Stimulated activated CD4-positive, alpha-beta T cell treated with anti-CD3 and anti-CD28 coated beads, Interleukin-15, amount 100 ng/mL, for 48 hours (primary cell): ENCODE measurements around the gene DOK1.
"Not testable (repeated sequence)": the region's sequence is repeated elsewhere in the genome, so short reads cannot be mapped to it uniquely, and the experiment has no call there.

Experiments used
- DNase-seq, 2 donors: peaks; one replicate each; pipeline ENCODE4 v3.0.0-alpha.2; 2020; ENCODE audit warnings: low read depth in 2 of 2

Gene DOK1

DNA sequence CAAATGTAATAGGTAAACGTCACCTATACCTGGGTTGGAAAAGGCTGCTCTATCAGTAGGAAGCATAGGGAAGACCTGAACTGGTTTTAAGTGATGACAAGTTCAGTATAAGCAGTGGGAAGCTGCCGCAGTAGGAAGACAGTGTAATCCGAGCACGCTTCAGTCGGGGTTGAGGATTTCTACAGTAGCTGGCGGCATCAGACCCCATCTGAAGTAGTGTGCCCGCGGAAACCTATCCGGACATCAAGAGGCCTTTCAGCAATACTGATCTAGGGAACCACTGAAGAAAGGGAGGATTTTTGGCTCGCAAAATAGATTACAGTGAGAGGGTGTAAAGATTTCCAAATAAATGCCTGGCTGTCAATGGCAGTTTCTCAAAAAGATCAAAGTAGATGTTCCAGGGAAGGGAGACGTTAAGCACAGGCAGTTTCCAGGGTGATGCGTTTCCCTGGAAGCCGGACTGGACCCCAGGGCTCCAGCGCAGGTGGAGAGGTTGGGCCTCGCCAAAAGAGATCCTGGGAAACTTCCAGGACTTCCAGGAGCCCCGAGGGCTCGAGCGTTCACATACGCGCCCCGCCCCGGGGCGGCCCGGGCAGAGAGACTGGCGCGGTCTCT, 6.1 kb upstream of the DOK1 start:
- DNase-seq = no peak

DNA sequence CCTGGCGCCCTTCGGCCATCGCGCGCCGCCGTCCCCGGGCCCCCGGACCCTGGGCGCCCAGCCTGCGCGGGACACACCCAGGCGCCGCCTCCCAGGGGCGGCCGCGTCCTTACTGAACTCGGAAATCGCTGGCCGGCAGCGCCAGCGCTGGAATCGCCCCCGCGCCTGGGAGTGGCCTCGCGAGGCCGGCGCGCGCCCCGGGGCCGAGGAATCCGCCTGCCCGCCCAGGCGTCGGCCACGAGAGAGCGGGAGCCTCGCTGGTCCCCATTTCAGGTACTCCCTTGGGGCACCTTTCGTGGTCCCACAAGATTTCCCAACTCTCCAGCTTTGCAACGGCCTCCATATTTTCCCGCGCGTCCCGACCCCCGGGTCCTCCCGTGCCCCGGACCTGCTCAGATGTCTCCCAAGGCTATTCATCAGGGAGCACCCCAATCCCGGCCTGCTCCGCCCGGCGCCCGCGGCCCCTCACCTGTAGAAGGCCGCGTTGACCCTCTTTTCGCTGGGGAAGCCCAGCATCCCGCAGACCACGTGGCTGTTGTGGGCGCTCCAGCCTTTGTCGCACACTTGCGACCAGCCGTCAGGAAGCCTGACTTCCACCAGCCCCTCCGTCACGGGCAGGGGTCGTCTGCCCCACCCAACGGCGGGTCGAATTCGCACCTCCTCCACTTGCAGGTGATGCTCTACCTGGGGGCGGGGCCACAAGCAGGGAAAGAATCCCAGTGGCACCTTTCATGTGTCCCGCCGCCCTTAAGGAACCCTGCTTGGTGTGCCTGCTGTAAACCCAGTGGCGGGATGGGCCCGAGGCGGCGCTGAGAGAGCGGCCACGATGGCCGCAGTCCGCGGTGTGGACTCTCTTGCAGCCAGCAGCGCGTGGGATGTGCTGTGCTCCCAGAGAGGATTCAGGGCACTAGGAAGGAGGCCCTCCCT, 5.4 kb upstream of the DOK1 start:
- no peak for DNase-seq

DNA sequence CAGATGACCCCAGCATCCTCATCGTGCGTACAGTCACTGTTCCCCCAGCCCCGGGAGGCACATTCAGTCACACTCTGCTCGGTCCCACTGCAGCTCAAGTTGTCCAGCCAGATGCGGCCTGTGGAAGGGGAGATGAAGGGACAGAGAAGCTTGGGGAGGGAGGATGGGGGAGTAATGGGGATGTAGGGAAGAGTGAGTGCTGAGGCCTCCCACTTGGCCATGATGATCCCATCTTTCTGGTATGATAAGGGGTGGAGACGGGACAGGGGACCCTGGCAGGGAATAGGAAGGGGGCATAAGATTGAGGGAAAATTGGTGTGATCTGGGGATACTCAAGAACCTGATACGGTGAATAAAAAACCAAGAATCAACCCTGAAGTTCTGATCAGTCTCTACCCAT, 4.3 kb upstream of the DOK1 start:
- DNase-seq = no peak

DNA sequence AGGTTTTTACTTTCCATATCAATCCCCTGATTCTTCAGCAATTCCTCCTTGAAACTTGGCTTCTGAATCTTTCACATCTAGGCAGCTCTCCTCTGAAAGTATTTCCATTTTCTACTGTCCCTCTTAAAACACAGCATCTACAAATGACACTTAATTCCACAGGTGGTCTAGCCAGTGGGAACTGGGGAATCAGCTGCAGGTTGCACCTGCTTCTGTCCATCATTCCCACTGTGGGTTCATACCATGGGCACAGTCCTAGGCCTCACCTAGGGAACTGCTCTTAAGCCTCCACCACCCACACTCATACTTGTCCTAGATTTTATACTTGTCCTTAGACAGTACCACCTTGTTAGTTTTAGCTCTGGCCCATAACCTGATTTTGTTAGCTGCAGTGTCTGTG, 3.0 kb upstream of the DOK1 start:
- no peak for DNase-seq

DNA sequence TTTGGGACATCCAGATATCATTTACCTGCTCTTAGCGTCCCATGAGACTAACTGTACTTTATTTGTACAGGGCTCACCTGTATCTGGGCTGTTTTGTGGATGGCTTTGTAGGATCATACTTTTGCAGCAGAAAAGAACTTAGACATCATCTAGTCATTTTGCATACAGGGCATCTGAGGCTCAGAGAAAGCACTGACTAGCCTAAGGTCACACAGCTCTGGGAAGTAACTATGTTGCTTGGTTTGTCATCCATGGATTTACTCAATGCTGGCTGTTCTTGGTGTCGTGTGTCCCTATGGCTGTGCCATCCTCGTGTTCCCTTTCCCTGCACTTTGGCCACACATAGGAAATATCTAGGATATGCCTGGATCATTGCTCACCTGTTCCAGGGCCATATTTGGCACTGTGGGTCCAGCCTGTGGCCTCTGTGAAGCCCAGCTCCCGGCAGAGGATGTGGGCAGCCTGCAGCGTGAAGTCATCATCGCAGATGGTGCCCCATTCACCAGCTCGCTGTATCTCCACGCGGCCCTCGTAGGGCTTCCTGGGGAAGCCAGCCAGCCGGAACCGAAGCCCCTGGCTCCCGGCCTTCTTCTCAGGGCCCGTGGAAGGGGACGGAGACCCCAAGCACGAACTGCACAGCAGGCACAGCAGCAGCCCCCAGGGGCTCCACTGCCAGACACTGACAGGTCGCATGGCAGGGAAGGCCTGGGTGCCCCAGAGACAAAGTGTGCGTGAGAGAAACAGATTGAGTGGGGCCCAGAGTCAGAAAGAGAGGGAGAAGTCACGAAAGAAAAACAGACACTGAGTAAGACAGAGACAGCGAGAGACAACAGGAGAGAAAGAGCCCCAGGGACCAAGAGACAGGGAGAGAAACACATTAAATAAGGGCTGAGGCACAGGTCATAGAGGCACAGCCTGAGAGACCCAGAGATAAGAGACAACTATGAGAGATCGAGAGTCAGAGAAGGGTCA, 2.3 kb upstream of the DOK1 start:
- no peak for DNase-seq

DNA sequence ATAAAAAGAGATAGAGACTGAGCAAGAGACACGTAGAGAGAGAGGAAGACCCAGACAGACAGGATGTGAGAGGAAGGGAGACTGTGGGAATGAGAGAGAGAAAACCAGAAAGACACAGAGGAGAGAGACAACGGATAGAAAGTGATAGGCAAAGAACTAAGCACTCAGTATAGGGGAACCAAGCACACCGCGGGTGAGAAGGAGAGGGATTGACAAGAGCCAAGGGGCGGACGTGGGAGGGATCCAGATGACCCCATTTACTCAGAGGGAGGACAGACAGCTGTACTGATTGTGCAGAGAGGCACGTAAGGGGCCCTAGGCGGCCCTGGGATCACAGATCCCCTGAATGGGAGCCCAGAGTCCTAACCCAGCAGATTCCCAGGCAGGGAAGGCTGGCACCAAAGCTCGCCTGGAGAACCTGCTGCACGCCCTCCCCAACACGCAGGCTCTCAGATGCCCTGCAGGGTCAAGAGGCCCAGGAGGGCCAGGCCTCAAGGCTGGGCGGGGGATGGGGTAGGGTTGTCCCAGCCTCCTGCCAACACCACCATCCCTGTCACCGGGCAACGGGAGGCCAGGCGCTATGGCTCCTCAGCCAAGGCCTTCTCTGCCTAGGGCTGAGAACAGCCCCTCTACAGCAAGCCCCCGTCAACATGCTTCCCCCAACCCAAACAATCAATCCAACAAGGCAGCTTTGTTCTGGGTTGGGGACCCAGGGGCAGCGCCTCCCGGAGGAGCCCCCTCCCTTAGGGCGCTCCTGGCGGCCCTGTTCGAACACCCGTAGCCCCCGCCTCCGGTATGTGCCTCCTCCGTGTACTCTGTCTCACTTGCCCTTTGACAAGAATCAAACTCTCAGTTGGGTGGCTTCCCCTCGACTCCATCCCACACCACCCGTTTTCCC, 1.4 kb upstream of the DOK1 start:
- DNase-seq = no peak

DNA sequence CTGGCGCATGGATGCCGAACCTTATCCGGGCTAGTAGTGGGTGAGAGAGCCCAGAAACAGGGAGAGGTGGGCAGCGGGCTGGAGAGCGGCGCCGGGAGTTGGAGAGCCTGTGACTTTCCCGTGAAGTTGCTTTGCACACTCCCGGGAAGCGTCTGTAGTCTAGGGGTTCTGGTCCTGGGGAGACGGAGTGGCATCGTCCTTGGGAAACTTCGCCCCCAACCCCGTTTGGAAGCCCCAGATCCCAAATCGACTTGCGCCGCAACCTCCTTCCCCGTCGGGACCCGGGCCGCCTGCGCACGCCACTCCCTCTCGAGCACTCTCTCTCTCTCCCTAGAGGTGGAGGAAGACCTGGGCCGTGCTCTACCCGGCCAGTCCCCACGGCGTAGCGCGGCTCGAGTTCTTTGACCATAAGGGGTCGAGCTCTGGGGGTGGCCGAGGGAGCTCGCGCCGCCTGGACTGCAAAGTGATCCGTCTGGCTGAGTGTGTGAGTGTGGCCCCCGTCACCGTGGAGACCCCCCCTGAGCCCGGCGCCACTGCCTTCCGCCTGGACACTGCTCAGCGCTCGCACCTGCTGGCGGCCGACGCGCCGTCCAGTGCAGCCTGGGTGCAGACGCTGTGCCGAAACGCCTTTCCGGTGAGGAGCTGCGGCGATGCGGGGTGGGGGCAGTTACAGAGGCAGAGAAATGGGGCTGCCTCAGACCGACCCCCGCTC, 456 bp downstream of the DOK1 start:
- DNase-seq = no peak

DNA sequence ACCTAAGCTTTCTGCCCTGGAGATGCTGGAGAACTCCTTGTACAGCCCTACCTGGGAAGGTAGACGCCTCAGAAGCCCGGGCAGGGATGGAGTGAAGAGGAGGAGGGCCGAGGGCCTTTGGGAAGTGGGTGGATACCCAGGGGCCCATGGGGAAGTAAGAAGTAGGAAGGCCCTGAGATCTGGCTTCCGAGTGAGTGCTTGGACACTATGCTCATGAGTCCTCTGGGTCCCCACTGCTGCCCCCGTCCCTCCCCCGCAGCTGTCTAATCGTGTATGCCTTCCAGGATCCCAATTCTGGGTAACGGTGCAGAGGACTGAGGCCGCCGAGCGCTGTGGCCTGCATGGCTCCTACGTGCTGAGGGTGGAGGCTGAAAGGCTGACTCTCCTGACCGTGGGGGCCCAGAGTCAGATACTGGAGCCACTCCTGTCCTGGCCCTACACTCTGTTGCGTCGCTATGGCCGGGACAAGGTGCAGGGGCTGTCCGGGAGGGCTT, 1.1 kb downstream of the DOK1 start:
- DNase-seq = no peak

DNA sequence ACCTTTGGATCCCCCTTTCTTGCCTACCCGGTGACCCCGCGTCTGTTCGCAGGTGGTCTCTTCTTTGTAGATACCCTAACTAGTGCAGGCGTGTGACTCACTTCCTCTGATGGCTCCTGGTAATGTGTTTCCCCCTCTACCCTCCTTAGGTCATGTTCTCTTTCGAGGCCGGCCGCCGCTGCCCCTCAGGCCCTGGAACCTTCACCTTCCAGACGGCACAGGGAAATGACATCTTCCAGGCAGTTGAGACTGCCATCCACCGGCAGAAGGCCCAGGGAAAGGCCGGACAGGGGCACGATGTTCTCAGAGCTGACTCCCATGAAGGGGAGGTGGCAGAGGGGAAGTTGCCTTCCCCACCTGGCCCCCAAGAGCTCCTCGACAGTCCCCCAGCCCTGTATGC, 1.6 kb downstream of the DOK1 start:
- DNase-seq = no peak

DNA sequence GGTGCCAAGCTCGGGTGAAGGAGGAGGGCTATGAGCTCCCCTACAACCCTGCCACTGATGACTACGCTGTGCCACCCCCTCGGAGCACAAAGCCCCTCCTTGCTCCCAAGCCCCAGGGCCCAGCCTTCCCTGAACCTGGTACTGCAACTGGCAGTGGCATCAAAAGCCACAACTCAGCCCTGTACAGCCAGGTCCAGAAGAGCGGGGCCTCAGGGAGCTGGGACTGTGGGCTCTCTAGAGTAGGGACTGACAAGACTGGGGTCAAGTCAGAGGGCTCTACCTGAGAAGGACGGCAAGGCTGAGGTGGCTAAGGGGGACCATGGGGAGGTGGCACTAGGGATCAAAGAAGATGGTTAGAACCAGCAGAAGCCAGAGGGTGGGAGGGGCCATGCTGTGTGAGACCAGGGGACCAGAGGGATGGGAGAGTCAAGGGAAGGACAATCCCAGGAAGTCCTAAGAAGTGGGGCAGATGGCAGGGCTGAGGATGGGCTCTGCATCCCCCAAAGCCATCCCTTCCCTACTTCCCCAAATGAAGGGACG, 2.4 kb downstream of the DOK1 start:
- DNase-seq = no peak

DNA sequence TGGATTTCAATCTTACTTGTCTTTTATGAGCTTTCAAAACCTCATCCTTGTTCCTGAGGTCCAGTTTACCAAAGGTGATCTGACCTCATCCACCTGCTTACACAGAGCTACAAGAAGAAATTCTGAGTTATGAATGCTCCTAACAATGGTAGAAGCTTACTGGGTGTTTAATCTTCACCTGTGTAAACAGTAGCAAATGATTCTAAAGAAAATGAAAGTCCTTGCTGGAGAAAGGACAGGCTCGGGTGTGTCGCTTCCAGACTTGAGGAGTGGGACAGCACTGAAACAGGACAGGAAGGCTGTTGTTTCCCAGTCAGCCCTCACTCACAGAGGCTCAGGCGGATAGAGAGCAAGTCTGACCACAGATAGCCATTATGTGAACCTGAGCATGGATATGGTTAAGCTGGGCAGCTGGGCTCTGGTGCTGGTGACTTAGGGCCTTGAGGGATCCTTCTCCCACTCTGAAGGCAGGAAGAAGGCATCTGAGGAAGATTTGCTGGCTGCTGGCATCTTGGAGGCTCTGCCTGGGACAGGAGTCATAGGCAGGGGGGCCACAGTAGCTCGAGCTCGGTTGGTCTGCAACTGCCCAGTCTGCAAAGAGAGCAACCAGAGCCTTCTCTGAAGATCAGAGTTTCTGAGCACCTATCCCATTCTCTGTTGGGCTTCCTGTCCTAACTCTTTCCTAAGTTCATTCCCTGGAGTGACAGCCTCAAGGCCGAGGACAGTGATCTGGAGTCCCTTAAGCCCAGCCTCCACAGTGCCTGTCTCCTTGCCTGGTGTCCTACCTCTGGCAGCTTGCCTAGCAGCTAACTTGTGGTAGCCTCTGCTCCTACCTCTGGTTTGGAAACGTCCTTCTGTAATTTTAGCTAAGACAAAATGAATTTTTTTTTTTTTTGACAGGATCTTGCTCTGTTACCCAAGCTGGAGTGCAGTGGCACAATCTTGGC, 4.0 kb downstream of the DOK1 start:
- no peak for DNase-seq

DNA sequence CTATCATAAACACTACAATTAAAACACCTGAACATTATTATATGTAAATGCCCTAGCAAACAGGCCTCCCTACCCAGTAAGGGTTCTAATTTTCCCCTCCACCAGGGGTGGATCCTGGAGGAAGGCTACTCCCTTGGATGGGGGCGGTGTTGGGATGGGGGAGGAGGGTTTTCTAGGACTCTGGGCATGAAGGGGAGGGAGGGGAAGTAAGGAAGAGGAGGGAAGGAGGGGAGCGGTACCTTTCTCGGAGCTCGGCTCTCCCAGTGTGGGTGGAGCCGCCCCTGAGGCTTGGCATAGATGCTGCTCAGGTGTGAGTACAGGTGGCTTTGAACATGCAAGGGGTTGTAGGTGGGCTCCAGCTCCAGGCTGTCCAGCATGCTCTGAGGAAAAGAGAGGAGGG, 5.4 kb downstream of the DOK1 start:
- DNase-seq = no peak

DNA sequence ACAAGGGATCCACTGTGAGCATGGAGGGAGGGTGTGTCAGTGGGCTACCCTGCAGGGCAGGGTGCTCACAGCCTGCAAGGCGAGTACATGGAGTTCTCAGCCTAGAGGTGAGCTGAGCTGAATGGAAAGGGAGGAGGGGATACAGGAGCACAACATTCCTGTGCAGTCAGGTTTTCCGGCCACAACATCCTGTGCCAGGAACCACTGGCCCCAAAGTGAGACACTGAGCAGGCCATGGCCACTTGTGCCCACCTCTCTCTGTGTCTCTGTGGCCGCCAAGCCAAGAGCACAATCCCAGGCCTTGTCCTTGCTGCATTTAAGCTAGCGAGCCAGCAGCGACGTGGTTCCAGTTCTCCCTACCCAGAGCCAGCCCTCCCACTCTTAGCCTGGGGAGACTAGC, 6.1 kb downstream of the DOK1 start:
- DNase-seq = no peak

DNA sequence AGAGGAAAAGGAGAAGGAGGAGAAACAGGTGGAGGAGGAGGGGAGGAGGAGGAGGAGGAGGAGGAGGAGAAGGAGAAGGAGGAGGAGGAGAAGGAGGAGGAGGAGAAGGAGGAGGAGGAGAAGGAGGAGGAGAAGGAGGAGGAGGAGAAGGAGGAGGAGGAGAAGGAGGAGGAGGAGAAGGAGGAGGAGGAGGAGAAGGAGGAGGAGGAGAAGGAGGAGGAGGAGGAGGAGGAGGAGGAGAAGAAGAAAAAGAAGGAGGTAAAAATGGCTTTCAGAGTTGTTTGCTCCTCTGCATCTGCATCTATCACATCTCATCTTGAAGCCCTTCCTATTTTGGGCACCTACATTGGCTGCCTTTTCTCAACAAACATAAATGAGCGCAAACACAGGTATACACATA, 6.5 kb downstream of the DOK1 start:
- DNase-seq = not testable (repeated sequence)

DNA sequence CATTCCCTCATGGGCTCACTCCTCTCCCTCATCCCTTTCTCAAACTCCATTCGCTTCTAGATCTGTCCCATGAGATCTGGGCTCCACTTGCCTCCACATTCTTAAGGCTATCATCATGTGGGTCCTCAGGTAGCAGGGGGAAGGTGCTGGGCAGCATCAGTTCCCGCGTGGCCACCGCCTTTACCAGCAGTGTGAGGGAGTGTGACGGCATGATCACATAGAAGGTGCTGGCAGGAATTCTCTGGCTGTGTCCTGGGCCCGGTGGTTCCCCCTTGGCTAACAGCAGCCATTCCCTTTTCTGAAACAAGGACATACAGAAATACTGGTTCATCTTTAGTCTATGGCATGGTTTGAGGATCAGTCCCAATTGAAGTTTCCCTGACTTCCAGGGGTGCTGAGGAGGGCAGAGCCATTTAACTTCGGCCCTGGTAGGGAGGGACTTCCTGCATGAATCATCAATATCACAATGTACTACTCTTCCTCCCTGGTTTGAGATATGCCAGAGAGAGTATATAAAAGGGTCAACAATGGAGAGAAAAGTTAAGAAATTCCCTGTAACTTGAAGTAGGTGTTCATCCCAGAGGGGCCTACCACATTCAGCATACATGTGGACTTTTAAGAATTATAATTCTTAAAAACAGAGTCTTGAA, 7.7 kb downstream of the DOK1 start:
- DNase-seq = no peak

DNA sequence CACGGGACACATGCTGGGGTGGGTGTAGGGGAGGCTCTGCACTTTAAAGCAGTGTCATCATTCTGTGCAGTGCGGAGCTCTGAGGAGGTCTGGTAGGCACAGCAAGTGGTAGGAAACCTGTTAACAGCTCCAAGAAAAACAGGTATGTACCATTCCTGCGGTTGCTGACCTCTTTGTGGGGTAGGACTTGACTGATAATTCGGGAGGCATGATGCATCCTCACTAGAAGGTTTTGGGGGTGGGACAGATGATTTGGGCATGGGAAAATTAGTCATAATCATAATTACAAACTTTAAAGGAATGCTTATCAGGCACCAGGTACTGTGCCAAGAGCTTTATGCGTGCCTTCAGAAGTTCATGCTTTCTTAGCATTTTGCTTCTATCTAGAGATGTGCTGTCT, 9.7 kb downstream of the DOK1 start:
- no peak for DNase-seq

DNA sequence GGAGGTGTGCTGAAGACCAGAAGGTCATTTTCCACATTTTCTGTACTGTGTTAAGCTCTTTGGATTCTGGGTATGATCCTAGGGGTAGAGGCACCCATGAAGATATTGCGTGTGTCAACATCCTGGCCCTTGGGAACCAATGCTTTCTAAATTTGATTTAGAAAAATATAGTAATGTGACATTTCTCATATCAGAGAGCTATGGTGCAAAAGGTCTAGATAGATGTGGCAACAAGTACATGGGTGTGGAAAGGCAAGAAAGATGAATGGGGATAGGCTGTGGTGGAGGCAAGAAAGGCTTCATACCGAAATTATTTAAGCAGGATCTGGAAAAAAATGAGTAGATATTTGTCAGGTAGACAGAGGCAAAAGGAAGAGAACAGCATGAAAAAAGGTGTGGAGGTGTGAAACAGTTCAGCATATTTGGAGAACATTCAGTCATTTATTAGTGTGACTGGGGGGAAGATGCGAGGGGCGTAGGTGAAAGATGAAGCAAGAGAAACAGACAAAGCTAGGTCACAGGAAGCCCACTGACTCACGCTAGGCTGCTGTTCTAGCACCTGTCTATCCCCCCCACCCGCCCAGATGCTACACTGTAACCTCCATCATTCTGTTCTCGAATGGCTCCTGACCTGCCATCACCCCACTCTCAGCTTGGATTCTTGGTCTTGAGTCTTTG, 11.7 kb downstream of the DOK1 start:
- peak in 1 of 2 donors; percentile 27 for DNase-seq

DNA sequence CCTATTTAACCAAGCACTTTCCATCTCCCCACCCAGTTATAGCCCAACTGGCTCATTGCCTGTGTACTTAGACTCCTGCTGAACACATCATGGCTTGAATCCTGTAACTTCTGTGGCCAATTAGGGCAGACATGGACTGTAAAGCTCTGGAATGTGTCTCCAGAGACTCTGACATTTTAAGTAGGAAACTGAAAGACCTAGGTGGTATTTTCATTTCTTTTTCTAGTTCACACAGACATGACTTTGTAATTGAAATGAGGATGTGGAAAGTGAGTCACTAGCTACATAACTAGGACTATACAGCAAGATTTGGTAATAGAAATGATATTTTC, 12.2 kb downstream of the DOK1 start:
- no peak for DNase-seq
